Hindlimb muscle (tissue), 1 donor: ENCODE measurements around the gene LCE1B. TPM values are rescaled to one million over a fixed set of nuclear protein-coding genes. Genes with fewer than 3 reads are reported as not detected.

Experiments used
- DNase-seq: peaks from one replicate; pipeline ENCODE4 v3.0.0-alpha.2; 2013
- polyA plus RNA-seq: library from polyadenylated mRNA; unstranded; fragments of 120-200 nt; gene quantifications from one replicate; pipeline ENCODE4 v1.2.1, GENCODE V29; 2013; ENCODE audit not compliant: insufficient read length

The LCE1B gene
- polyA plus RNA-seq, 1 donor, result not detected

GRCh38 chr1:152861374-152861773, 49.6 kb downstream of the LCE1B start:
- no peak for DNase-seq

Other genes starting within 250 kb of the LCE1B start
- not detected for gene LCE3E, start 245.2 kb upstream of the LCE1B start, polyA plus RNA-seq
- gene LCE3D, start 231.5 kb upstream of the LCE1B start, polyA plus RNA-seq, result not detected
- not detected for gene LCE3C, start 211.7 kb upstream of the LCE1B start, polyA plus RNA-seq
- not detected for gene LCE3B, start 198.2 kb upstream of the LCE1B start, polyA plus RNA-seq
- gene LCE3A, start 188.9 kb upstream of the LCE1B start, polyA plus RNA-seq, result not detected
- gene LCE2D, start 148.6 kb upstream of the LCE1B start, polyA plus RNA-seq, result not detected
- not detected for gene LCE2C, start 136.7 kb upstream of the LCE1B start, polyA plus RNA-seq
- not detected for gene LCE2B, start 125.8 kb upstream of the LCE1B start, polyA plus RNA-seq
- gene LCE2A, start 113.6 kb upstream of the LCE1B start, polyA plus RNA-seq, result not detected
- not detected for gene LCE4A, start 103.8 kb upstream of the LCE1B start, polyA plus RNA-seq
- not detected for gene KPRP, start 53.9 kb upstream of the LCE1B start, polyA plus RNA-seq
- not detected for gene LCE1F, start 36.8 kb upstream of the LCE1B start, polyA plus RNA-seq
- gene LCE1E, start 25.7 kb upstream of the LCE1B start, polyA plus RNA-seq, result not detected
- not detected for gene LCE1D, start 15.2 kb upstream of the LCE1B start, polyA plus RNA-seq
- gene LCE1C, start 5.3 kb upstream of the LCE1B start, polyA plus RNA-seq, result not detected
- not detected for gene LCE1A, start 15.5 kb downstream of the LCE1B start, polyA plus RNA-seq
- gene LCE6A, start 30.9 kb downstream of the LCE1B start, polyA plus RNA-seq, result not detected
- gene LCE7A, start 48.0 kb downstream of the LCE1B start, polyA plus RNA-seq, result not detected
- not detected for gene SMCP, start 66.4 kb downstream of the LCE1B start, polyA plus RNA-seq
- gene IVL, start 96.6 kb downstream of the LCE1B start, polyA plus RNA-seq, result 0.36 TPM
- not detected for gene SPRR5, start 135.2 kb downstream of the LCE1B start, polyA plus RNA-seq
- gene SPRR4, start 158.7 kb downstream of the LCE1B start, polyA plus RNA-seq, result not detected
- gene SPRR1A, start 172.1 kb downstream of the LCE1B start, polyA plus RNA-seq, result not detected
- gene SPRR3, start 189.8 kb downstream of the LCE1B start, polyA plus RNA-seq, result not detected
- gene SPRR1B, start 219.2 kb downstream of the LCE1B start, polyA plus RNA-seq, result 0.37 TPM
- gene SPRR2D, start 229.1 kb downstream of the LCE1B start, polyA plus RNA-seq, result not detected
- not detected for gene SPRR2A, start 245.5 kb downstream of the LCE1B start, polyA plus RNA-seq